HG03135 (cell line): Measurements from ENCODE around the gene RCBTB1.
"Not testable (repeated sequence)": the region's sequence is repeated elsewhere in the genome, so short reads cannot be mapped to it uniquely, and the experiment has no call there.

Source experiments
- ATAC-seq: cut with Tn5 transposase; IDR thresholded peaks from one replicate; pipeline ENCODE4 v1.9.1; 2021; ENCODE audit warnings: mild to moderate bottlenecking, moderate library complexity; ENCODE audit not compliant: unreplicated experiment

Gene RCBTB1

DNA sequence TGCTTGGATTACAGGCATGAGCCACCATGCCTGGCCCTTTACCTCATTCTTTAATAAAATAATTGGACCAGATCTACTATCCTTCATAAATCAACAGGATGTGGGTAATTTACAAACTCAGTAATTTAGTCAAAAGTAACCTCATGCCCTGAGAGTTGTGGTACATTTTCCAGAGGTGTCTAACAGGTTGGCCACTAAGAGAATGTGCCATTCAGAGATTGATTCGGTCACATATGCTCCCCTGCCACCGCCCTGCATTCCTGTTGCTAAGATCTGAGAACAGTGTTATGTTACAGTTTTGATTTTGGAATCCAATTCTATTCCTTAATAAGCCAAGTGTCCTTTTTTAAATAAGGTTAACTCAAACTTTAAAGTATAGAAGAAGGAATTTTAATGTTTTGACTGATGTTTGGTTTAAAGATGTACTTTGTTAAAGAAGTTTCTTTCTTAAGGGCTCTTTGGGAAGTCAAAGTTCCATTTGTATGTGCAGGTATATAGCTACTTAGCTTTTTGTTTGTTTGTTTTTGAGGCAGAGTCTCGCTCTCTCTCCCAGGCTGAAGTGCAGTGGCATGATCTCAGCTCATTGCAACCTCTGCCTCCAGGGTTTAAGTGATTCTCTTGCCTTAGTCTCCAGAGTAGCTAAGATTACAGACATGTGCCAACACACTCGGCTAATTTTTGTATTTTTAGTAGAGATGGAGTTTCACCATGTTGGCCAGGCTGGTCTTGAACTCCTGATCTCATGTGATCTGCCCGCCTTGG, 60.4 kb downstream of the RCBTB1 start:
- ATAC-seq = no peak

DNA sequence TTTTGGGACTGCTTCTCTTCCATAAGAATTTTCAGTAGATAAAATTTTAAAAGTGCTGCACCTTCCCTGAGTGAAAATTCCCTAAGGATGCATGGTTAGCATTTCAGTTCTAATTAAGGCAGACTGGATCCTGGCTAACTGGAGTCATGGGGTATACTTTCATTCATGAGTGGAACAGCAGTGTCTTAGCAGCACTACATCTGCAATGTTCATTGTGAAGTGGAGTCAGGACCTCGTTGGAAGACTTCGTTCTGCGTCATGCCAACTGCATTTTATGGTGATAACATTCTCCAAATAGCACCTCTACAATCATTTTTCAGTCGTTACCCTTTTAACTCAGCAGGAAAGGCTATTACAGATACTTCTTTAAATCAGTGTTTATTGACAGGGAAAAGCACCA, 64.1 kb downstream of the RCBTB1 start:
- no peak for ATAC-seq

DNA sequence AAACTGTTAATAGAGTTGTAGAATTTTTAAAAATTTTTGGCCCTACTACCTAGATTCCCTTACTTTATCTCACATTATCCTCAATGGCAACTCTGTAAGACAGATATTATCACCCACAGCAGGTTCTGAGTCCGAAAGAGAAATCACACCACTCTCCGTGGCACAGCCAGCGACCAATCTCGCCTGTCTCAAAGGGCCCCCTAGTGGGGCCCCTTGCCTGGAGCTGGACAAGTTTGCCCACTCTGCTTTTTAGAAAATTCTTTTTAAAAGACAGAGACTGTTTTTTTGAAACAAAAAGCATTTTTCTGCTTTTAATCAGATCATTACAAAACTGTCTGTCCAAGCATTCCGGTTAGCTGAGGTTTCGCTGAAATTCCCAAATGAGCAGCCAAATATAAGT, 67.9 kb downstream of the RCBTB1 start:
- no peak for ATAC-seq

DNA sequence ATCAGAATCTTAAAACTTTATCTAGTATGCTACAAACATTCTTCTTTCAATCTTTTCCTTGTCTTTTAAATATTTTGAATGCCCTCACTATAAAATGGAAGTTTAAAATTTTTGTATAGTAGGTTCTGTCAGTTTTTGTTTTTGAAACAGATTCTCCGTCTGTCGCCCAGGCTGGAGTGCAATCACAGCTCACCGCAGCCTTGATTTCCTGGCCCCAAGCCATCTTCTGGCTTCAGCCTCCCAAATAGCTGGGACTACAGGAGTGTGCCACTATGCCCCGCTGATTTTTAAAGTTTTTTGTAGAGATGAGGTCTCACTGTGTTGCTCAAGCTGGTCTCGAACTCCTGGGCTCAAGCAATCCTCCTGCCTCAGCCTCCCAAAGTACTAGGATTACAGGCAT, 68.9 kb downstream of the RCBTB1 start:
- ATAC-seq = no peak

DNA sequence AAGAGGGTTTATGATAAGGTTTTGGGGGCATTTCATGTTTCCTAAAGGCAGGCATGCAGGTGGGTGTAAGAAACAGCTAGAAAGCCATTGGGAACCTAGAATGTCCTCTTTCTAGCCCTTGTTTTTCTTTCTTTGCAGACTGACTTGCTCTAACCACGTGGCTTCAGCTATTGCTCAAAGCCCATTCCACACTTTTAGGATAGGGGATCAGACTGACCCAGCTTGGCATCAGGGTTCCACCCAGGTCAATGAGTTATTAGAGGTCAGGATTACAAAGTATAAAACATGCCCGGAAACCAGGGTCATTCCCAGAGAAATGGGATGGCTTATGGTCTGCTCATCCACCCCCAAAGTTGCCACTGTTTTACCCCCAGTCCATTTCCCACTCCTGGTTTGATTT, 72.8 kb downstream of the RCBTB1 start:
- no peak for ATAC-seq

DNA sequence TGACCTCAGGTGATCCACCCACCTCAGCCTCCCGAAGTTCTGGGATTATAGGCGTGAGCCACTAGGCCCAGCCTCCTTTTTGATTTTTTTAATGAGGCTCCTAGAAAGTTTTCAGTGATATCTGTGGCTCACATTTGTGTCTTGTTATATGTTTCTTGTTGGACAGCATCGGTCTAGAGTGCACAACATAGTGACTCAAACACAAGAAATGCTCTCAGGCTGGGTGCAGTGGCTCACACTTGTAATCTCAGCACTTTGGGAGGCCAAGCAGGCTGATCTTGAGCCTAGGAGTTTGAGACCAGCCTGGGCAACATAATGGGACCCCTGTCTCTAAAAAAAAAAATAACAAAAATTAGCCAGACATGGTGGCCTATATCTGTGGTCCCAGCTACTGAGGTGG, 81.4 kb downstream of the RCBTB1 start:
- ATAC-seq = no peak

DNA sequence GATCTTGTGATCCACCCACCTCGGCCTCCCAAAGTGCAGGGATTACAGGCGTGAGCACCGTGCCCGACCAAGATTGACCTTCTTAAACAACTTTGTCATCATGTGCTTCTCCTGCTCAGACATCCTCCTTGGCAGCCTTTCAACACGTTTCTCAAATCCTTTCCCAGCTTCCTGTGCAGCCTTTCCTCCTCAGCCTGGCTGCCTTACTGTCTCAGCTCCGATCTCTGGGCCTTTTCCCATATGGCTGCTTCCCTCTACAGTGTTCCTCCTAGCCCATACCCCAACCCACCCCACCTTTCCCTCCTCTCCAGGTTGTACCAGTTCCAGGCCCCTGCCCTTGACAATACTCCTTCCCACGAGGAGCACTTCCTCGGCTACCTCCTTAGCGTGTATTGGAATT, 82.4 kb downstream of the RCBTB1 start:
- no peak for ATAC-seq

DNA sequence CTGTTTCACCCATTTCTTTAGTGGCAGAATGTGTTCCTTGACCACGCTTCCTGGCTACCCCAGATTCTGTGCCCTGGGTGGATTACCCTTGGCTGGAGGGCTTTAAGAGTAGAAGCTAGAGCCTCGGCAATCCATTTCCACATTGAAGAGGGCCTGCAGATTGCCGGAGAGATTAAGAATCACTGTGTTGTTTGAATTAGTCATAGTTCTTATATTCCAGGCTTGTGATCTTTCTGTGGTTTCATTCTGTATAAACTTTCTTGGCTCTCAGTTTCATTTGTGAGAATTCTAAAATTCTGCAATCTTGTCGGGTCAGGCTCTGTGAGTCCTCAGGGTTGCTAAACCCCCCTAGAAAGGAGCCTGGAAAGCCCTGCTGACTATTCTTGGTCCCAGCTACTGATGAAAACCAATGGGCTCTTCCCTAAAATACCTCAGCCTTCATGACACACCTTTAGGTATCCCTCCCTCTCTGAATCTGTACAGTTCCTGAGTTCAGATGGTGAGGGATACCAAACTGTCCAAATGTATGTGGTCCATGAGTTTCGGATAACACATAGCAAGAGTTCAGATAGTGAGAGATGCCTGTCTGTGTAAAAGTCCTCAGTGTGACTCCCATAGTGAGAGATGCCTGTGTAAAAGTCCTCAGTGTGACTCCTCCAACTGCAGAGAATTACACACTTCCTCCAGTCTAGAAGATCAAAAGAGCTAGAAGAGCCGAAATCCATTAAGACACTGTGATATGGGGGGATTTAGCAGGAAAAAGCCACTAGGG, 85.3 kb downstream of the RCBTB1 start:
- no peak for ATAC-seq

DNA sequence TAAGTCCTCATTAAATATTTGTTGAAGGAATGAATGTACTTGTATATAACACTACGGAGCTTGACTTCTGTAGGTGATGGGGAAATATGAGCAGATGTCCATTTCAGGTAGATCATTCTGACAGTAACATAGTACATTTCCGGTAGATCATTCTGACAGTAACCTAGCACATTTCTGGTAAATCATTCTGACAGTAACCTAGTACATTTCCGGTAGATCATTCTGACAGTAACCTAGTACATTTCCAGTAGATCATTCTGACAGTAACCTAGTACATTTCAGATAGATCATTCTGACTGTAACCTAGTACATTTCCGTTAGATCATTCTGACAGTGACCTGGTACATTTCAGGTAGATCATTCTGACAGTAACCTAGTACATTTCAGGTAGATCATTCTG, 87.2 kb downstream of the RCBTB1 start:
- no peak for ATAC-seq

DNA sequence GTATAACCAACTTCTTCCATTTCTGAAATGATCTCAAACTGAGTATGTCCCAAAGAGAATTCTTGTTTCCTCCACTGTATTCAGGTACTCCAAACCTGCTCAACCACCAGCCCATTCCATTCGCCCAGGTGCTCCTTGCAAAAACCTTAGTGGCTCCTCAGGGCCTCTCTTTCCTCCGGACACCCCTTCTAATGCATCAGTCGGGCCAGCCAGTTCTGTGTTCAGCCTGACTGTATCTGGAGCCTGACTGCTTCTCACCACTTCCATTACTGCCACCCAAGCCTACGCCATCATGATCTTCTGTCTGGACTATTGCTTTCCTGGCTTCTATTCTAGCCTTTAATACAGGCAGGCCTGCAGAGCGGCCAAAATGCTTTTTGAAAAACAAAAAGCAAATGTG, 88.1 kb downstream of the RCBTB1 start:
- ATAC-seq = no peak

DNA sequence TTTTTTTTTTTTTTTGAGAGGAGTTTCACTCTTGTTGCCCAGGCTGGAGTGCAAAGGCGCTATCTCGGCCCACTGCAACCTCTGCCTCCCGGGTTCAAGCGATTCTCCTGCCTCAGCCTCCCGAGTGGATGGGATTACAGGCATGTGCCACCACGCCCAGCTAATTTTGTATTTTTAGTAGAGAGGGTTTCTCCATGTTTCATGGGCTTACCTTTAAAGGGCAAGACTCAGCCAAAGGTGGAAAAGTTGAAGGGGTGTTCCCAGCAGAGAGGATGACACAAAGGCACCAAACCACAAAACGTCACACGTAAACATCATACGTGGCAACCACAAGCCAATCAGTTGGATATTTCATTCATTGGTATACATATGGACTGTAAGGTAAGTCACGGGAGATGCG, 88.5 kb downstream of the RCBTB1 start:
- not testable (repeated sequence) for ATAC-seq

DNA sequence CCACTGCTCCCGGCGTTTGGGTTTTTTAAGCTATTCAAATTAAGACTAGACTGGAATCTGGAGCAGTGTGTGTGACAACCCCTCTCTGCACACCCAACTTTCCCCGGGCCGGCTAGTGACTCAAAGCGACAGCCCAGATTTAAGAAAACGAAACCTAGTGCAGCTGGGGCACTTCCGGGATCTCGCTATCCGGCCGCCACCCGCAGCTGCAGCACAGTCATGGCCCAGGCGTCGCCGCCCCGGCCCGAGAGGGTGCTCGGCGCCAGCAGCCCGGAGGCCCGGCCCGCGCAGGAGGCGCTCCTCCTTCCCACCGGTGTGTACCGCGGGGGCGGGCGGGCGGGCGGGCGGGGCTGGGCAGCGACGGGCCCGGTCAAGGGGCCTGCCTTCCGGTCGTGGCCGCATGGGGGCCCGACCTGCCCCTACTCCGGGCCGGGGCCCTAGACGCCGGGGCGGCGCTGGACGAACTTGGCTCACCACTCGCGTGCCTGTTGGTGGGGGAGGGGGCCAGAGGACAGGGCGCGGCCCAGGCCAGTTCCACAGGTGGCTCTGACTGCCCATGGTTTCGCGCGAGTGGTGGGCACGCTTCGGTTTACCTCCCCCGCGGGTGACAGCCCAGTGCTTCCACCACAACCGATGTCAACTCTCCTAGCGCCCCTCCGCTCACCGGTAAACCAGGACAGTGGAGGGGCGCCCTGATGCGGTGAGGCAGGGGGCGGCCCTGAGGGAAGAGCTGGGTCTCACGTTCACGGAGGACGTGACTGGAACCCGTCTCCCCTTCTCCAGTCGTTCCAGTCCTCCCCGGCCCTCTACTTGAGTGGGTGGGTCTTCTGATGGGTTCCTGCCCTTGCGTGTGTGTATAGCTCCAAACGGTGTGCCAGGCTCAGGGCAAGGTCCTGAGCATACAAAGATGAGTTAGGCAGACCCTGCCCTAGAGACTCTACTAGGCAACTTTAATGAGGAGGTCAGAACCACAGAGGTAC, 89.3 kb downstream of the RCBTB1 start, which contains the start of gene PHF11:
TSS of gene PHF11 (plus strand) at position 171 of the 980 bp plus-strand sequence. CDS start at position 220, 49 bp downstream.
- ATAC-seq = peak; percentile 81

DNA sequence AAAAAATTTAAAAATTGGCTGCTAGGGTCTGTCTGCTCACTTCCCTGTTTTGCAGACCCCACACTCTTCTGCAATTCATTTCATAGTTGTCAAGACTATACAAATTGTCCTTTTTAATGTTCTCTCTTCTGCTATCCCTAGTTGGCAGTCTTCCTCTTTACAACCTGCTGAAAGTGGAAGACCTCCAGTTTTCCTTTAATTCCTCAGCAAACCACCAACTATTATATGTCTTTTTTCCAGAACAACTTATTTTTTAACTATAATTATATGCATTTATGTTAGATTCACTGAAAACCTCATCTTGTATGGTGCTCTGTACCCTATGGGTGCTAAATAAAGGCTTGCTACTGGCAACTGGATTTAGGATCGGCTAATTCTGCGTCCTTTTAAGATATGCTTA, 90.7 kb downstream of the RCBTB1 start:
- ATAC-seq = no peak

DNA sequence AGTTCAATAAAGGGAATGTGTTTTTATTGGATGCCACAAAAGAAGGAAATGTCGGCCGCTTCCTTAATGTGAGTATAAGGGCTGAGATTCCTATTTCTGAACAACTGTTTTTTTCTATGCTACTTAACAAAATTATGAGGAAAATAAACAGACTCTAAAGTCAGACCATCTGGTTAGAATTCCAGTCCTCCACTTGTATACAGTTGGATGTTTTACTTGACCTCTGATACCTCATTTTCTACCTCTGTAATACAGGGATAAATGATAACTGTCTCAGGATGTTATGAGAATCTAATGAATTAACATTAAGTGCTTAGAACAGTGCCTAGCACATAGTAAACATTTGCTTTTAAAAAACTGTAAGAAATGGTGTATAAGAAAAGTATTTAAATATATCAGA, 96.8 kb downstream of the RCBTB1 start:
- ATAC-seq = no peak
